ENCODE data around the gene MR1.

GRCh38 chr1:181106022-181106312 lies 72.2 kb downstream of the MR1 start:
- TF ChIP-seq MYC (IDR thresholded peaks at IDR 0.05; ENCODE audit: low read depth, low read length) (no peak), CTCF (IDR thresholded peaks at IDR 0.05; ENCODE audit: low read depth, low read length) (no peak), POLR2A (IDR thresholded peaks at IDR 0.05; ENCODE audit: extremely low read depth, insufficient read length) (no peak), MAX (IDR thresholded peaks at IDR 0.05; ENCODE audit: low read depth, low read length) (no peak)
